HG02970 (cell line): ENCODE data around the gene ISM1.

Experiments
- ATAC-seq: cut with Tn5 transposase; IDR thresholded peaks from one replicate; pipeline ENCODE4 v1.9.1; 2021; ENCODE audit warnings: mild to moderate bottlenecking, moderate library complexity, moderate number of reproducible peaks; ENCODE audit not compliant: unreplicated experiment, low FRiP score

The ISM1 gene

GRCh38 chr20:13340088-13340487, 119.0 kb downstream of the ISM1 start:
- no peak for ATAC-seq

- ATAC-seq: no peak
These were observed 120.8 kb downstream of the ISM1 start for GRCh38 chr20:13341737-13342393.

GRCh38 chr20:13342469-13343242, 121.6 kb downstream of the ISM1 start:
- ATAC-seq: no peak

- no peak for ATAC-seq
These were observed 123.6 kb downstream of the ISM1 start for GRCh38 chr20:13344671-13345070.

DNA sequence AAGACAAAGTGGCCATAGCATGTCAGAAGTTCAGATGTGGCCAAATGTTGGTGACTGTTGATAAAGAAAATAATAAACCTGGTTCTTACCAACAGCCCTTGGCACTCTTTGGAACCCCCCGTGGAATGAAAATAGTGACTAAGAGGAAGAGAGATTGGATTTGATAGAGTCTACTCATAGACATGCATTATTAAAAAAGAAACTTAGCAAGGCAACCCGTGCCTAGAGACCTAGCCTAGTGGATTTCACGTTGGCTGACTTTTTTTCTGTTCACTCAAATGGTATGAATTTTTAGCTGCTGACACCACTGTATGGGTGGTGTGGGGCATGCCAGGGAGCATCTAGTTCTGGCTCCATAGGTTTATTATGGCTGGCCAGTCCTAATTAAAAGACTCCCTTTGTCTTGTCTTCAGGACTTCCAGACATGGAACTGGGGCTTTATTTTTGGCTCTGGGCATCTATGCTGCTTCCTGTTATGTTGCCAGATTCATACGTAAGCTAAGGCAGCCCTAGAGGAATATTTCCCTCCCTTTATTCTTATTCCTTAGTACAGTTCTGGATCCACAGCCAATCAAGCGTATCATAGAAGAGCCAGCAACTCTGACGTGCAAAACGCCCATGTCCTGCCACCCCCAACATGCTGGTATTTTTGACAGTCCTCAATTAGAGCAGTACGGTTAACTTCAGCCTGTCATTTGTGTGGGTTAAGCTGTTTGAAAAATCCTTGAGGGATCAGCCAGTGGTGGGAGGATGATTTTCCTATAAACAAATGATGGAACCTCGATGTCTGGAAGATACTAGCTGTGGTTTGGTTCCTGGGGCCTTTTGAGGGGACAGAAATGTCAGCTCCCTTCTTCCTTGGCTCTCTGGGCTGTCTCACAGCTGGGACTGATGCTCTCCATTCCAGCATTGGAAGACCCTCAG, 127.5 kb downstream of the ISM1 start:
- ATAC-seq: no peak

DNA sequence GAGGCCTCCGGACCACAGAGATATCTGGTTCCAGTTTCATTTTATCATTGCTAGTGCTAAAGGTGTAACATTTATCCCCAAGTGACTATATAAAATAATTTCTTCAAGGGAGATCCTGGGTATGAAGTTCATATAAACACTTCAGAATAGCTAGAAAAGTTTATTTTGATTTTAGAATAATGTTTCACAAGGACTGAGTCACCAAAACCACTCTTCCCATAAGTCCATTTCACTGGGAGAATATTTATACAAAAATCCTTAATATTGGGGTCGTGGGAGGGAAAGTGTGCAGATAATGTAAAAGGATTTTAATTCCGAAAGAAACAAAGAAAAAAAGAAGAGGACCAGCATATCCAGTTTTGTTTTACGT, 128.1 kb downstream of the ISM1 start:
- no peak for ATAC-seq
